GM18511 (cell line): ENCODE measurements around the gene BTBD10.
A peak's percentile ranks its signal among the peaks of the same experiment; 100 is the strongest.

ENCODE experiments used
- ATAC-seq: cut with Tn5 transposase; IDR thresholded peaks from one replicate; pipeline ENCODE4 v1.9.1; 2021; ENCODE audit warnings: mild to moderate bottlenecking, moderate library complexity; ENCODE audit not compliant: unreplicated experiment

The BTBD10 gene

GRCh38 chr11:13376838-13377237 lies 86.2 kb downstream of the BTBD10 start:
- no peak for ATAC-seq

- no peak for ATAC-seq
These were observed 86.6 kb downstream of the BTBD10 start for GRCh38 chr11:13376402-13376801.

GRCh38 chr11:13375798-13376197 lies 87.2 kb downstream of the BTBD10 start:
- ATAC-seq, result no peak

GRCh38 chr11:13373216-13373615 lies 89.8 kb downstream of the BTBD10 start:
- no peak for ATAC-seq

GRCh38 chr11:13368041-13368446 lies 95.0 kb downstream of the BTBD10 start:
- no peak for ATAC-seq

GRCh38 chr11:13367115-13367514 lies 95.9 kb downstream of the BTBD10 start:
- peak; percentile 49 for ATAC-seq

- ATAC-seq, result no peak
These were observed 96.6 kb downstream of the BTBD10 start for GRCh38 chr11:13366266-13367026.

GRCh38 chr11:13364388-13364787 lies 98.6 kb downstream of the BTBD10 start:
- ATAC-seq, result no peak

- ATAC-seq, result no peak
These were observed 100.4 kb downstream of the BTBD10 start for GRCh38 chr11:13362596-13363109.

GRCh38 chr11:13358596-13359270 lies 104.3 kb downstream of the BTBD10 start:
- no peak for ATAC-seq

GRCh38 chr11:13357232-13357631 lies 105.8 kb downstream of the BTBD10 start:
- no peak for ATAC-seq

GRCh38 chr11:13355191-13355590 lies 107.8 kb downstream of the BTBD10 start:
- no peak for ATAC-seq

GRCh38 chr11:13354335-13354734 lies 108.7 kb downstream of the BTBD10 start:
- no peak for ATAC-seq

GRCh38 chr11:13352711-13353110 lies 110.3 kb downstream of the BTBD10 start:
- ATAC-seq, result no peak

GRCh38 chr11:13349581-13349980 lies 113.4 kb downstream of the BTBD10 start:
- ATAC-seq, result no peak

- no peak for ATAC-seq
These were observed 114.0 kb downstream of the BTBD10 start for GRCh38 chr11:13349046-13349445.

- peak; percentile 53 for ATAC-seq
These were observed 114.7 kb downstream of the BTBD10 start for GRCh38 chr11:13348305-13348704.

- ATAC-seq, result no peak
These were observed 115.1 kb downstream of the BTBD10 start for GRCh38 chr11:13347901-13348300.

GRCh38 chr11:13346470-13346869 lies 116.6 kb downstream of the BTBD10 start:
- no peak for ATAC-seq

- no peak for ATAC-seq
These were observed 118.2 kb downstream of the BTBD10 start for GRCh38 chr11:13344818-13345217.

GRCh38 chr11:13343931-13344717 lies 118.9 kb downstream of the BTBD10 start:
- ATAC-seq, result no peak
